Hepatocyte (in vitro differentiated cells): ENCODE measurements around the gene PLEKHM3. TPM values are rescaled to one million over a fixed set of nuclear protein-coding genes. Genes with fewer than 3 reads are reported as not detected.

Source experiments
- DNase-seq: peaks from one replicate; pipeline ENCODE4 v3.0.0-alpha.2; 2016; ENCODE audit warnings: low spot score
- H2AFZ ChIP-seq: fragments of 200-600 bp; sonication (generic); 2 replicates; pipeline ENCODE4 v1.6.0; 2016; ENCODE audit warnings: antibody characterized with exemption, mild to moderate bottlenecking
- H3K27ac ChIP-seq: fragments of 200-600 bp; sonication (generic); 2 replicates; pipeline ENCODE4 v1.5.1; 2016; ENCODE audit warnings: mild to moderate bottlenecking
- H3K27me3 ChIP-seq: fragments of 200-600 bp; sonication (generic); 2 replicates; pipeline ENCODE4 v1.6.1; 2016
- H3K36me3 ChIP-seq: fragments of 200-600 bp; sonication (generic); replicated peaks from 2 replicates; pipeline ENCODE4 v1.5.1; 2016; ENCODE audit warnings: low read depth; ENCODE audit not compliant: insufficient read depth
- H3K4me1 ChIP-seq: fragments of 200-600 bp; sonication (generic); 2 replicates; pipeline ENCODE4 v1.5.1; 2016; ENCODE audit warnings: mild to moderate bottlenecking, moderate library complexity; ENCODE audit not compliant: insufficient read depth
- H3K4me2 ChIP-seq: fragments of 200-600 bp; sonication (generic); 2 replicates; pipeline ENCODE4 v1.6.0; 2016
- H3K4me3 ChIP-seq: fragments of 200-600 bp; sonication (generic); 2 replicates; pipeline ENCODE4 v1.5.1; 2016; ENCODE audit warnings: mild to moderate bottlenecking
- H3K79me2 ChIP-seq: fragments of 200-600 bp; sonication (generic); 2 replicates; pipeline ENCODE4 v1.6.0; 2017; ENCODE audit warnings: mild to moderate bottlenecking
- H3K9me2 ChIP-seq: fragments of 200-600 bp; sonication (generic); replicated peaks from 2 replicates; pipeline ENCODE4 v1.6.0; 2017; ENCODE audit warnings: mild to moderate bottlenecking; ENCODE audit not compliant: insufficient read depth
- H3K9me3 ChIP-seq: fragments of 200-600 bp; sonication (generic); 2 replicates; pipeline ENCODE4 v1.5.1; 2016; ENCODE audit warnings: low read depth, mild to moderate bottlenecking
- H4K20me1 ChIP-seq: fragments of 200-600 bp; sonication (generic); 2 replicates; pipeline ENCODE4 v1.6.0; 2016; ENCODE audit warnings: mild to moderate bottlenecking; ENCODE audit not compliant: insufficient read depth, poor library complexity, severe bottlenecking
- EZH2 ChIP-seq: fragments of 200-600 bp; sonication (generic); IDR thresholded peaks from 2 replicates; pipeline ENCODE4 v1.6.1; 2016; ENCODE audit warnings: antibody characterized with exemption, mild to moderate bottlenecking, borderline replicate concordance
- EZH2phosphoT487 ChIP-seq: fragments of 200-600 bp; sonication (generic); IDR thresholded peaks from one replicate; pipeline ENCODE4 v1.6.1; 2018; ENCODE audit warnings: antibody characterized with exemption, mild to moderate bottlenecking, low read depth, moderate library complexity; ENCODE audit not compliant: unreplicated experiment, severe bottlenecking
- WGBS: methylation state at CpG from one replicate; pipeline ENCODE4 v1.1.6; 2016; ENCODE audit warnings: low lambda C conversion rate; ENCODE audit errors: missing lambda C conversion rate; 5-methylcytosine and 5-hydroxymethylcytosine counted together
- polyA plus RNA-seq: library from polyadenylated mRNA; unstranded; fragments of >200 nt; fragmentation: Nextera tagmentation; extraction: Ambion mirVana; gene quantifications from 2 replicates; pipeline ENCODE4 v1.2.1, GENCODE V29; 2016
- total RNA-seq: library from RNA; depleted of rRNA; stranded (reverse); fragments of >200 nt; gene quantifications from 2 replicates; pipeline ENCODE4 v1.2.3, GENCODE V29; 2014
- TF ChIP-seq, protein P1 (sequence below): fragments of 200-600 bp; sonication (generic); IDR thresholded peaks from 2 replicates; pipeline ENCODE4 v1.5.1; 2016; ENCODE audit warnings: antibody characterized with exemption, mild to moderate bottlenecking; ENCODE audit not compliant: poor library complexity

Gene PLEKHM3
- total and polyA plus RNA-seq, 2 experiments from 2014 or later = 4.2 to 11.1 TPM

DNA sequence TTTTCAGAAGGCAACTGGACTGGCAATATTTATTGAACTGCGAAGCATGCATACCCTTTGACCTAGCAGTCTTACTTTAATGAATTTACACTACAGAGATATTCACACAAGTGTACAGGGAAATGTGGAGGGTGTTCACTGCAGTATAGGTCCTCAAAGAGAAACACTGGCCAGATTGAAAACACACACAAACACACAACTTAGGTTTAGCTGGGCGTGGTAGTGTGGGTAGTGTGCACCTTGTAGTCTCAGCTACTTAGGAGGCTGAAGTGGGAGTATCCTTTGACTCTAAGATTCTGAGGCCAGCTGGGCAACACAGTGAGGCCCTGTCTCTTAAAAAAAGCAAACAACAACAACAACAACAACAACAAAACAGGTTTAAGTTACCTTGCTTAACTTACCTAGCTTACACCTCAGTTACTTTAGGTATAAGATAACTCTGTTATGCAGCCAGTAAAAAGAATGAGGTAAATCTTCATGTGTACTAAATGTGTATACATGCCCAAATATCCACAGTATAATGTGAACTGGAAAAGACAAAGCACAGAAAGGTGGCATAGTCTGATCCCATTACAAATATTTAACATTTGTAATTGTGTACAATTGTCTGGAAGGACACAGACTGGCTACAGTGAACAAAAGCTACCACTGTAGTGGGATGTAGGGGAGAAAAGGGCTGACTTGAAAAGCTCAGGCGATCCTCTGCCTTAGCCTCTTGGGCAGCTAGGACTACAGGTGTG, 149.7 kb downstream of the PLEKHM3 start:
- Histone ChIP-seq H3K9me2 (no peaks in the 10 kb centered on the region), H3K27me3 (no peaks in the 10 kb centered on the region), H3K27ac (no peak overlapping the region), H3K9me3 (no peaks in the 10 kb centered on the region), H2AFZ (no peak overlapping the region), H3K4me1 (peaks cover 2% of the 10 kb centered on the region), H4K20me1 (no peaks in the 10 kb centered on the region), H3K79me2 (no peaks in the 10 kb centered on the region), H3K4me2 (no peak overlapping the region), H3K4me3 (no peak overlapping the region), H3K36me3 (no peaks in the 10 kb centered on the region)
- 86% methylated on average over 3 of the region's 3 CpGs for WGBS
- TF ChIP-seq EZH2phosphoT487 = no peak
- no peak for TF ChIP-seq EZH2
- TF ChIP-seq, protein P1, sequence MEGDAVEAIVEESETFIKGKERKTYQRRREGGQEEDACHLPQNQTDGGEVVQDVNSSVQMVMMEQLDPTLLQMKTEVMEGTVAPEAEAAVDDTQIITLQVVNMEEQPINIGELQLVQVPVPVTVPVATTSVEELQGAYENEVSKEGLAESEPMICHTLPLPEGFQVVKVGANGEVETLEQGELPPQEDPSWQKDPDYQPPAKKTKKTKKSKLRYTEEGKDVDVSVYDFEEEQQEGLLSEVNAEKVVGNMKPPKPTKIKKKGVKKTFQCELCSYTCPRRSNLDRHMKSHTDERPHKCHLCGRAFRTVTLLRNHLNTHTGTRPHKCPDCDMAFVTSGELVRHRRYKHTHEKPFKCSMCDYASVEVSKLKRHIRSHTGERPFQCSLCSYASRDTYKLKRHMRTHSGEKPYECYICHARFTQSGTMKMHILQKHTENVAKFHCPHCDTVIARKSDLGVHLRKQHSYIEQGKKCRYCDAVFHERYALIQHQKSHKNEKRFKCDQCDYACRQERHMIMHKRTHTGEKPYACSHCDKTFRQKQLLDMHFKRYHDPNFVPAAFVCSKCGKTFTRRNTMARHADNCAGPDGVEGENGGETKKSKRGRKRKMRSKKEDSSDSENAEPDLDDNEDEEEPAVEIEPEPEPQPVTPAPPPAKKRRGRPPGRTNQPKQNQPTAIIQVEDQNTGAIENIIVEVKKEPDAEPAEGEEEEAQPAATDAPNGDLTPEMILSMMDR = no peak
- DNase-seq = no peak

DNA sequence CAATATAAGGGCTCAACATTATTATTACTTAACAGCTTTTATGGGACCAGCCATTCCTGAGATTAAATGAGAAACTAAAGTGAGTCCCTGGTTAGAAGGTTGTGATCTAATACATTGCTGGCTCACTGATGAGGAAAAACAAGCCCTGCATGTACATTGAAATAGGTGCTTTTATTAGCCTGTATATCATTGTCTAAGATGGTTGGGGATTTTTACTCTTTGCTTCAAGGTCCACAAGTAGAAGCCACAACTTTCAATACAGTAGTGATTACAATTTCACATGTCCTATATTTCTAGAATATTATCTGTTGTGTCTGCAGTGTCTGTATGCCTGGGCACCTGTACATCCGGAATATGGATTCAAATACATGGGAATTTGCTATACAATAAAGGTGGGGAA, 151.5 kb downstream of the PLEKHM3 start:
- Histone ChIP-seq H3K4me2 (no peak overlapping the region), H3K4me3 (no peak overlapping the region), H4K20me1 (no peaks in the 10 kb centered on the region), H3K27me3 (no peaks in the 10 kb centered on the region), H2AFZ (no peak overlapping the region), H3K27ac (no peak overlapping the region), H3K9me2 (no peaks in the 10 kb centered on the region), H3K4me1 (peaks cover 11% of the 10 kb centered on the region), H3K79me2 (no peaks in the 10 kb centered on the region), H3K9me3 (no peaks in the 10 kb centered on the region), H3K36me3 (no peaks in the 10 kb centered on the region)
- 100% methylated on average over 1 of the region's 1 CpG for WGBS
- DNase-seq = no peak
- no peak for TF ChIP-seq EZH2phosphoT487
- TF ChIP-seq EZH2 = no peak
- TF ChIP-seq, protein P1 = no peak

DNA sequence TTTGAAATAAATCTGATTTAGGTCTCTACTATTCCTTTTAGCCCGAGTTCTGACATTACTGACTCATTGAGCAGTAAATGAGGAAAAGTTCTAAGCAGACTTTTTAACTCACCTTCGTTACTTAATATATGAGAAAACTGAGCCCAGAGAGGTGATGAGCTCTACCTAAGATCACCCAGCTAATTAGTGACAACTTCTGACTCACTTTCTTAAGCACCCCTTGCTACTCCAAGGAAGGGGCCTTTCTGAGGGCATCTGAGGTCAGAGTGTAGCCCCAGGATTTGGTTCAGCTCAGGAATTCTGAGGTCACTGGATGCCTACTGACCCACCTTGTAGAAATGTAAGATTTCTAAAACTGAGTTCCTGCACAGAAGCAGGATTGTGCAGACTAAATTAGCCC, 153.4 kb downstream of the PLEKHM3 start:
- Histone ChIP-seq H4K20me1 (no peaks in the 10 kb centered on the region), H3K9me3 (no peaks in the 10 kb centered on the region), H3K9me2 (no peaks in the 10 kb centered on the region), H3K79me2 (no peaks in the 10 kb centered on the region), H3K27me3 (no peaks in the 10 kb centered on the region), H3K4me3 (no peak overlapping the region), H3K27ac (no peak overlapping the region), H3K36me3 (no peaks in the 10 kb centered on the region), H3K4me2 (no peak overlapping the region), H3K4me1 (peaks cover 11% of the 10 kb centered on the region), H2AFZ (no peak overlapping the region)
- WGBS = 92% methylated on average over 2 of the region's 2 CpGs
- DNase-seq = no peak
- TF ChIP-seq EZH2phosphoT487 = no peak
- TF ChIP-seq, protein P1 = no peak
- TF ChIP-seq EZH2 = no peak
